Right lobe of liver (tissue), 6 donors: ENCODE measurements around the gene IQSEC1. TPM values are rescaled to one million over a fixed set of nuclear protein-coding genes. Genes with fewer than 3 reads are reported as not detected.
A peak's percentile ranks its signal among the peaks of the same experiment; 100 is the strongest.

ENCODE experiments used
- ATAC-seq, 4 donors: fragments of 200-7000 bp; cut with Tn5 transposase; one replicate each; pipeline ENCODE4 v1.9.1; 2020; ENCODE audit warnings: mild to moderate bottlenecking in 4 of 4, moderate library complexity in 4 of 4
- DNase-seq, 3 donors: peaks; one replicate each; pipeline ENCODE4 v3.0.0-alpha.2; 2020
- H3K27ac ChIP-seq, 3 donors: fragments of 200-600 bp; one replicate each; pipeline ENCODE4 v1.8.0; 2022
- H3K27me3 ChIP-seq, 2 donors: fragments of 200-600 bp; one replicate each; pipeline ENCODE4 v1.8.0; 2022
- H3K36me3 ChIP-seq, 4 donors: fragments of 200-600 bp; sonication (generic) in 1 of 4; one replicate each; pipeline versions ENCODE4 v1.5.1 to v1.8.0; 2017 to 2022; ENCODE audit warnings: control low read depth in 1 of 4
- H3K4me1 ChIP-seq, 4 donors: fragments of 200-600 bp; sonication (generic) in 1 of 4; one replicate each; pipeline versions ENCODE4 v1.5.1 to v1.8.0; 2017 to 2022; ENCODE audit warnings: control low read depth in 1 of 4
- H3K4me3 ChIP-seq, 3 donors: fragments of 200-600 bp; one replicate each; pipeline ENCODE4 v1.8.0; 2022
- H3K9me3 ChIP-seq, 4 donors: fragments of 200-600 bp; sonication (generic) in 1 of 4; one replicate each; pipeline versions ENCODE4 v1.5.1 to v1.8.0; 2017 to 2022; ENCODE audit warnings: control low read depth in 1 of 4
- POLR2A ChIP-seq: fragments of 450-650 bp; IDR thresholded peaks from one replicate; pipeline ENCODE4 v1.6.1; 2017; ENCODE audit warnings: antibody characterized with exemption, mild to moderate bottlenecking
- WGBS: methylation state at CpG from one replicate; pipeline ENCODE4 v1.1.6; 2018; ENCODE audit warnings: low coverage, low lambda C conversion rate; ENCODE audit not compliant: insufficient coverage; ENCODE audit errors: missing lambda C conversion rate; 5-methylcytosine and 5-hydroxymethylcytosine counted together
- intact Hi-C, 2 donors: fragments of 100-400 bp; cut with DNase I; formaldehyde crosslinking; loops; one replicate each; pipeline versions ENCODE4 v1.11.2 to v1.14.1; 2022
- total RNA-seq, 6 experiments: library from RNA; depleted of rRNA in 2 of 6; stranded (reverse); fragments of >200 nt in 2 of 6; fragmentation: NEBNext Ultra II Directional in 3 of 6; extraction: Animal tissue kit (Norgen Biotek cat#: 25700) in 3 of 6; gene quantifications; one replicate each; pipeline versions ENCODE4 v1.1.0 to v1.2.4, GENCODE V29; 2016 to 2023
- TF ChIP-seq, protein P1 (sequence below), 4 donors: fragments of 200-600 bp in 3 of 4; fragments of 450-650 bp in 1 of 4; IDR thresholded peaks; one replicate each; pipeline versions ENCODE4 v1.5.1 to v1.8.0; 2016 to 2022; ENCODE audit warnings: antibody characterized with exemption in 4 of 4, mild to moderate bottlenecking in 2 of 4
- donor health status: DM: no; HTN: yes; CAD: no.
- donor health status: DM: no; HTN: no; CAD: no.
- donor health status: DM: no; HTN: no; CAD: no.
- donor health status: DM: no; HTN: yes; CAD: no.
- donor health status: DM: no; HTN: yes; CAD: no.

Gene IQSEC1
- total RNA-seq, 6 experiments from 2014 or later, result 32.1 to 61.3 (median 48.9) TPM

- TF ChIP-seq, protein P1, sequence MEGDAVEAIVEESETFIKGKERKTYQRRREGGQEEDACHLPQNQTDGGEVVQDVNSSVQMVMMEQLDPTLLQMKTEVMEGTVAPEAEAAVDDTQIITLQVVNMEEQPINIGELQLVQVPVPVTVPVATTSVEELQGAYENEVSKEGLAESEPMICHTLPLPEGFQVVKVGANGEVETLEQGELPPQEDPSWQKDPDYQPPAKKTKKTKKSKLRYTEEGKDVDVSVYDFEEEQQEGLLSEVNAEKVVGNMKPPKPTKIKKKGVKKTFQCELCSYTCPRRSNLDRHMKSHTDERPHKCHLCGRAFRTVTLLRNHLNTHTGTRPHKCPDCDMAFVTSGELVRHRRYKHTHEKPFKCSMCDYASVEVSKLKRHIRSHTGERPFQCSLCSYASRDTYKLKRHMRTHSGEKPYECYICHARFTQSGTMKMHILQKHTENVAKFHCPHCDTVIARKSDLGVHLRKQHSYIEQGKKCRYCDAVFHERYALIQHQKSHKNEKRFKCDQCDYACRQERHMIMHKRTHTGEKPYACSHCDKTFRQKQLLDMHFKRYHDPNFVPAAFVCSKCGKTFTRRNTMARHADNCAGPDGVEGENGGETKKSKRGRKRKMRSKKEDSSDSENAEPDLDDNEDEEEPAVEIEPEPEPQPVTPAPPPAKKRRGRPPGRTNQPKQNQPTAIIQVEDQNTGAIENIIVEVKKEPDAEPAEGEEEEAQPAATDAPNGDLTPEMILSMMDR (IDR thresholded peaks at IDR 0.05), result no peak
- no peak for TF ChIP-seq POLR2A
- ATAC-seq (peak in 1 of 4 donors; percentile 10), DNase-seq (peak in 2 of 3 donors; percentile 6 to 29)
- WGBS, result 64% methylated on average over 8 of the region's 17 CpGs
- Histone ChIP-seq H3K4me3 (no peak overlapping the region), H3K4me1 (no peaks in the 10 kb centered on the region), H3K27ac (no peak overlapping the region), H3K27me3 (no peaks in the 10 kb centered on the region), H3K9me3 (no peaks in the 10 kb centered on the region), H3K36me3 (no peaks in the 10 kb centered on the region)
- intact Hi-C loops, result no loop called here
Measured at GRCh38 chr3:13119471-13120220, 46.4 kb upstream of the IQSEC1 start.

GRCh38 chr3:13116426-13116825, 43.2 kb upstream of the IQSEC1 start:
- peak in 1 of 3 donors; percentile 35 for DNase-seq
- Histone ChIP-seq H3K27me3 (no peaks in the 10 kb centered on the region), H3K4me3 (no peak overlapping the region), H3K36me3 (no peaks in the 10 kb centered on the region), H3K27ac (no peak overlapping the region), H3K4me1 (peaks cover 0 to 14% (median 3%) of the 10 kb centered on the region in 4 donors), H3K9me3 (no peaks in the 10 kb centered on the region)
- 61% methylated on average over 8 of the region's 8 CpGs for WGBS
- intact Hi-C loops, result no loop called here
- no peak for ATAC-seq
- TF ChIP-seq POLR2A, result no peak
- TF ChIP-seq, protein P1 (IDR thresholded peaks at IDR 0.05), result no peak

GRCh38 chr3:13115991-13116390, 42.8 kb upstream of the IQSEC1 start:
- WGBS, result 92% methylated on average over 2 of the region's 7 CpGs
- H3K4me1 ChIP-seq, result peaks cover 0 to 18% (median 5%) of the 10 kb centered on the region in 4 donors
- no peaks in the 10 kb centered on the region for H3K9me3 ChIP-seq
- H3K36me3 ChIP-seq, result no peaks in the 10 kb centered on the region
- H3K27ac ChIP-seq, result no peak overlapping the region
- TF ChIP-seq, protein P1 (IDR thresholded peaks at IDR 0.05), result no peak
- TF ChIP-seq POLR2A, result no peak
- intact Hi-C loops, result no loop called here
- DNase-seq, result peak in 2 of 3 donors; percentile 5 to 43
- ATAC-seq, result no peak
- H3K4me3 ChIP-seq, result no peak overlapping the region
- no peaks in the 10 kb centered on the region for H3K27me3 ChIP-seq

- Histone ChIP-seq H3K27me3 (no peaks in the 10 kb centered on the region), H3K4me1 (peaks cover 0 to 18% (median 6%) of the 10 kb centered on the region in 4 donors), H3K36me3 (no peaks in the 10 kb centered on the region), H3K4me3 (no peak overlapping the region), H3K9me3 (no peaks in the 10 kb centered on the region), H3K27ac (no peak overlapping the region)
- WGBS, result 90% methylated on average over 6 of the region's 8 CpGs
- intact Hi-C loops, result no loop called here
- ATAC-seq, result no peak
- peak in 2 of 3 donors; percentile 16 to 22 for DNase-seq
- no peak for TF ChIP-seq POLR2A
- TF ChIP-seq, protein P1 (IDR thresholded peaks at IDR 0.05), result no peak
Measured at GRCh38 chr3:13115576-13115910, 42.3 kb upstream of the IQSEC1 start.
